Endodermal cell (in vitro differentiated cells): ENCODE data around the gene ARHGEF28. TPM values are rescaled to one million over a fixed set of nuclear protein-coding genes. Genes with fewer than 3 reads are reported as not detected.

Experiments
- DNase-seq: peaks from one replicate; pipeline ENCODE4 v3.0.0-alpha.2; 2017
- H3K27ac ChIP-seq: 2 replicates; pipeline ENCODE4 v1.5.1; 2013; ENCODE audit warnings: mild to moderate bottlenecking, low read depth, low read length, moderate library complexity
- H3K27me3 ChIP-seq: 2 replicates; pipeline ENCODE4 v1.6.1; 2013; ENCODE audit warnings: mild to moderate bottlenecking, low read length, moderate library complexity; ENCODE audit not compliant: insufficient read depth, control insufficient read depth, poor library complexity, severe bottlenecking
- H3K36me3 ChIP-seq: 2 replicates; pipeline ENCODE4 v1.7.0; 2013; ENCODE audit warnings: mild to moderate bottlenecking, low read length, moderate library complexity; ENCODE audit not compliant: control insufficient read depth, insufficient read depth
- H3K4me1 ChIP-seq: one replicate; pipeline ENCODE4 v1.7.0; 2013; ENCODE audit warnings: low read length; ENCODE audit not compliant: control insufficient read depth, insufficient read depth
- H3K4me3 ChIP-seq: 2 replicates; pipeline ENCODE4 v1.5.1; 2013; ENCODE audit warnings: mild to moderate bottlenecking, low read length, moderate library complexity
- H3K9ac ChIP-seq: 2 replicates; pipeline ENCODE4 v1.6.1; 2013; ENCODE audit warnings: mild to moderate bottlenecking, low read length, moderate library complexity; ENCODE audit not compliant: poor library complexity, severe bottlenecking; ENCODE audit errors: extremely low read depth
- H3K9me3 ChIP-seq: 2 replicates; pipeline ENCODE4 v1.6.1; 2013; ENCODE audit warnings: mild to moderate bottlenecking, low read length, moderate library complexity; ENCODE audit not compliant: control insufficient read depth
- H3K27ac Mint-ChIP-seq: 2 replicates; pipeline ENCODE4 v1.8.0; 2020; ENCODE audit warnings: mixed read lengths
- H3K27me3 Mint-ChIP-seq: 2 replicates; pipeline ENCODE4 v1.8.0; 2021; ENCODE audit warnings: mild to moderate bottlenecking, mixed read lengths; ENCODE audit not compliant: insufficient read depth
- H3K36me3 Mint-ChIP-seq: 2 replicates; pipeline ENCODE4 v1.8.0; 2020; ENCODE audit warnings: low read depth, mixed read lengths
- H3K4me1 Mint-ChIP-seq: 2 replicates; pipeline ENCODE4 v1.8.0; 2020; ENCODE audit warnings: mixed read lengths
- H3K4me3 Mint-ChIP-seq: 2 replicates; pipeline ENCODE4 v1.8.0; 2020; ENCODE audit warnings: mild to moderate bottlenecking, moderate library complexity, mixed read lengths
- H3K9me3 Mint-ChIP-seq: 2 replicates; pipeline ENCODE4 v1.8.0; 2020; ENCODE audit warnings: mild to moderate bottlenecking, mixed read lengths
- WGBS, 2 experiments: methylation state at CpG; one replicate each; pipeline versions ENCODE4 v1.1.5 to v1.1.7; 2013; ENCODE audit warnings: missing lambda C conversion rate in 2 of 2, mixed read lengths in 1 of 2; ENCODE audit not compliant: insufficient coverage in 1 of 2, insufficient read length in 1 of 2; 5-methylcytosine and 5-hydroxymethylcytosine counted together
- total RNA-seq, 2 donors: library from RNA; stranded (reverse); fragmentation: NEBNext Ultra II Directional in 1 of 2; extraction: Animal tissue kit (Norgen Biotek cat#: 25700) in 1 of 2; gene quantifications; 2 replicates in 1 of 2; 3 replicates in 1 of 2; pipeline ENCODE4 v1.2.1, GENCODE V29; 2021
- TF ChIP-seq, protein P1 (sequence below): fragments of 200-600 bp; sonication (generic); conservative IDR thresholded peaks from 2 replicates; pipeline ENCODE4 v1.5.0; 2021; ENCODE audit warnings: antibody characterized with exemption, mild to moderate bottlenecking

Gene ARHGEF28
- total RNA-seq, 2 donors from 2014 or later: 0.92 to 1.2 TPM

DNA sequence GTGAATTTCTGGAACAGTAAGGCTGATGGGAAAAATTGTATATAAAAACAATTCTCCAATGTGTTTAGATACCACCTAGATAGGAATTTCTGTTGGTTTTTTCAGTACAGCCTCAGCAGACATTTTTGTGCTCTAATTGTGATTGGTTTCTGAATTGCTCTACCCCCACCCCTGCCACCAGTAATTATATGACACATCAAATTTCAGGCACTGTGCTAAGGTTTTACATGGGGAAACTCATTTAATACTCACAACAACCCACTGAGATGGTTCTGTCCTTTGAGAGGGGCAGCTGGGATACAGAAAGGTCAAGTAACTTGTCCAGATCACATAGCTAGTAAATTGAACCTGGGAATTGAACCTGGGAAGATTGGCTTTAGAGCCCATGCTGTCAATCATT lies 288.0 kb downstream of the ARHGEF28 start:
- Mint-ChIP-seq H3K4me3 (no peak overlapping the region), H3K27ac (no peak overlapping the region), H3K4me1 (peaks cover 8% of the 10 kb centered on the region), H3K27me3 (no peaks in the 10 kb centered on the region), H3K9me3 (no peaks in the 10 kb centered on the region), H3K36me3 (no peaks in the 10 kb centered on the region)
- H3K36me3 ChIP-seq: no peaks in the 10 kb centered on the region
- TF ChIP-seq, protein P1, sequence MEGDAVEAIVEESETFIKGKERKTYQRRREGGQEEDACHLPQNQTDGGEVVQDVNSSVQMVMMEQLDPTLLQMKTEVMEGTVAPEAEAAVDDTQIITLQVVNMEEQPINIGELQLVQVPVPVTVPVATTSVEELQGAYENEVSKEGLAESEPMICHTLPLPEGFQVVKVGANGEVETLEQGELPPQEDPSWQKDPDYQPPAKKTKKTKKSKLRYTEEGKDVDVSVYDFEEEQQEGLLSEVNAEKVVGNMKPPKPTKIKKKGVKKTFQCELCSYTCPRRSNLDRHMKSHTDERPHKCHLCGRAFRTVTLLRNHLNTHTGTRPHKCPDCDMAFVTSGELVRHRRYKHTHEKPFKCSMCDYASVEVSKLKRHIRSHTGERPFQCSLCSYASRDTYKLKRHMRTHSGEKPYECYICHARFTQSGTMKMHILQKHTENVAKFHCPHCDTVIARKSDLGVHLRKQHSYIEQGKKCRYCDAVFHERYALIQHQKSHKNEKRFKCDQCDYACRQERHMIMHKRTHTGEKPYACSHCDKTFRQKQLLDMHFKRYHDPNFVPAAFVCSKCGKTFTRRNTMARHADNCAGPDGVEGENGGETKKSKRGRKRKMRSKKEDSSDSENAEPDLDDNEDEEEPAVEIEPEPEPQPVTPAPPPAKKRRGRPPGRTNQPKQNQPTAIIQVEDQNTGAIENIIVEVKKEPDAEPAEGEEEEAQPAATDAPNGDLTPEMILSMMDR: no peak
- H3K27ac ChIP-seq: no peak overlapping the region
- H3K4me1 ChIP-seq: peaks cover 4% of the 10 kb centered on the region
- H3K4me3 ChIP-seq: no peak overlapping the region
- H3K9ac ChIP-seq: no peak overlapping the region
- DNase-seq: no peak
- H3K9me3 ChIP-seq: no peaks in the 10 kb centered on the region
- H3K27me3 ChIP-seq: no peaks in the 10 kb centered on the region

DNA sequence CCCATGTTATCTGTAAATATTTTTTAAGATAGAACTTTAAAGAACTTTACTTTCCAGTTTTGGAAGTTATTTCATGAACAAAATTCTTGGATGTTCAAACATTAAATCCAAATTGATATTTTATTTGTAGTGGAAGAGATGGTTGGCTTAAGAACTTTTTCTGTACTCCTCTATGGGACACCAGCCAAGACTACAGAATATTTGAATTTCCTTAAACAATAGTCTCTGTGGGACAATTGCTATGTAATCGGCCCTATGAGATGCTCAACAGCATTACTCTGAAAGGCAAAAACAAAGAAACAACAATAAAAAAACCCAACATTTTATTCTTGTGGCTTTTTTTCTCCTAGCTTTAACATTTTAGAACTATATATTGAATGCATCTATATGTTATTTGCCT lies 289.3 kb downstream of the ARHGEF28 start:
- no peaks in the 10 kb centered on the region for H3K9me3 ChIP-seq
- H3K36me3 ChIP-seq: no peaks in the 10 kb centered on the region
- no peak overlapping the region for H3K9ac ChIP-seq
- H3K27ac Mint-ChIP-seq: no peak overlapping the region
- TF ChIP-seq, protein P1: no peak
- no peak overlapping the region for H3K4me3 Mint-ChIP-seq
- H3K27me3 ChIP-seq: no peaks in the 10 kb centered on the region
- H3K4me3 ChIP-seq: no peak overlapping the region
- H3K4me1 ChIP-seq: peaks cover 4% of the 10 kb centered on the region
- DNase-seq: no peak
- H3K4me1 Mint-ChIP-seq: peaks cover 8% of the 10 kb centered on the region
- no peaks in the 10 kb centered on the region for H3K36me3 Mint-ChIP-seq
- H3K9me3 Mint-ChIP-seq: no peaks in the 10 kb centered on the region
- H3K27ac ChIP-seq: no peak overlapping the region
- H3K27me3 Mint-ChIP-seq: no peaks in the 10 kb centered on the region
- WGBS, 2 experiments: 89 to 100% methylated on average over 1 of the region's 1 CpG

DNA sequence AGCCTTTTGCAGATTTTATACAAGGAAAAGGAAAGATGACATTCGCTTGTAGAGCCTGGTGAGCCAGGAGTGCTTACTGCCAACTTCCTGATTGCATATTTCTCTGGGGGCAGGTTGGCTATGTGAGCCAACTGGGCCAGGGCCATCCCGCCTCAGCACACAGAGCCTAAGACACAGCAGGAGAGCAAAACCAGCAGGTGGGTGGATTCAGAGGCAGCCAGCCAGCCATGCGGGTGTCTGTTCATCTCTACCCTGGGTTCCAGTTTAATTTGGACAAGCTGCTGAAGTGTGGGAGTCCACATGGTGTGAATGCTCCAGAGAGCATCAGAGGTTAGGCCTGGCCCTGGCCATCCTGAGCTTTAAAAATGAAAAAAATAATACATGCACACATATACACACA lies 291.4 kb downstream of the ARHGEF28 start:
- Histone ChIP-seq H3K4me1 (peaks cover 4% of the 10 kb centered on the region), H3K36me3 (no peaks in the 10 kb centered on the region), H3K4me3 (no peak overlapping the region), H3K27ac (no peak overlapping the region), H3K9me3 (no peaks in the 10 kb centered on the region), H3K27me3 (no peaks in the 10 kb centered on the region), H3K9ac (no peak overlapping the region)
- no peaks in the 10 kb centered on the region for H3K27me3 Mint-ChIP-seq
- no peak overlapping the region for H3K4me3 Mint-ChIP-seq
- WGBS, 2 experiments: 89 to 100% methylated on average over 1 to 3 of the region's 3 CpGs
- DNase-seq: no peak
- H3K36me3 Mint-ChIP-seq: no peaks in the 10 kb centered on the region
- TF ChIP-seq, protein P1: no peak
- H3K4me1 Mint-ChIP-seq: peaks cover 8% of the 10 kb centered on the region
- no peak overlapping the region for H3K27ac Mint-ChIP-seq
- no peaks in the 10 kb centered on the region for H3K9me3 Mint-ChIP-seq
